Naive B cell (primary cell): ENCODE measurements around the gene DLX4. TPM values are rescaled to one million over a fixed set of nuclear protein-coding genes. Genes with fewer than 3 reads are reported as not detected.

Experiments
- ATAC-seq, 2 donors: fragments of 150-1000 bp; cut with Tn5 transposase; 2 replicates each; pipeline ENCODE4 v1.10.0; 2021; ENCODE audit warnings: low read depth in 2 of 2, mild to moderate bottlenecking in 2 of 2, moderate library complexity in 2 of 2
- DNase-seq: peaks from one replicate; pipeline ENCODE4 v3.0.0; 2022
- H3K27ac Mint-ChIP-seq, 6 donors: one replicate each; pipeline ENCODE4 v1.8.0; 2020 to 2022; ENCODE audit warnings: mild to moderate bottlenecking in 6 of 6, mixed read lengths in 6 of 6, moderate library complexity in 5 of 6, inconsistent platforms in 2 of 6
- H3K27me3 Mint-ChIP-seq, 3 donors: one replicate each; pipeline ENCODE4 v1.8.0; 2021 to 2022; ENCODE audit warnings: mixed read lengths in 3 of 3, mild to moderate bottlenecking in 1 of 3
- H3K36me3 Mint-ChIP-seq, 2 donors: one replicate each; pipeline ENCODE4 v1.8.0; 2020 to 2022; ENCODE audit warnings: mixed read lengths in 2 of 2, inconsistent platforms in 1 of 2, mild to moderate bottlenecking in 1 of 2
- H3K4me1 Mint-ChIP-seq, 3 donors: one replicate each; pipeline ENCODE4 v1.8.0; 2020 to 2022; ENCODE audit warnings: mixed read lengths in 3 of 3, inconsistent platforms in 1 of 3, mild to moderate bottlenecking in 1 of 3, moderate library complexity in 1 of 3
- H3K4me3 Mint-ChIP-seq, 8 donors: one replicate each; pipeline ENCODE4 v1.8.0; 2020 to 2022; ENCODE audit warnings: mild to moderate bottlenecking in 8 of 8, mixed read lengths in 8 of 8, moderate library complexity in 8 of 8, inconsistent platforms in 2 of 8
- H3K9me3 Mint-ChIP-seq, 7 donors: one replicate each; pipeline ENCODE4 v1.8.0; 2020 to 2022; ENCODE audit warnings: mixed read lengths in 7 of 7, mild to moderate bottlenecking in 5 of 7, inconsistent platforms in 2 of 7, moderate library complexity in 1 of 7
- polyA plus RNA-seq, 6 donors: library from polyadenylated mRNA; unstranded; fragments of 300-500 nt; fragmentation: Illumina TruSeq; gene quantifications; one replicate each; pipeline ENCODE4 v1.2.3, GENCODE V29; 2021; ENCODE audit warnings: low read depth in 6 of 6

DLX4 gene
- polyA plus RNA-seq, 6 donors from 2014 or later, result 0.18 to 0.22 (median 0.21) TPM; not detected in 3

- no peaks in the 10 kb centered on the region for H3K36me3 Mint-ChIP-seq
- no peaks in the 10 kb centered on the region for H3K9me3 Mint-ChIP-seq
- DNase-seq (no peak), ATAC-seq (no peak)
- no peak overlapping the region for H3K27ac Mint-ChIP-seq
- peaks cover 34 to 77% (median 76%) of the 10 kb centered on the region in 3 donors for H3K27me3 Mint-ChIP-seq
- H3K4me3 Mint-ChIP-seq, result no peak overlapping the region
- no peaks in the 10 kb centered on the region for H3K4me1 Mint-ChIP-seq
Observed at GRCh38 chr17:49932901-49933300, 36.1 kb upstream of the DLX4 start.

- no peak for ATAC-seq
- H3K4me3 Mint-ChIP-seq, result no peak overlapping the region
Observed at GRCh38 chr17:49935526-49936210, 33.3 kb upstream of the DLX4 start.

GRCh38 chr17:49936386-49936785 is 32.6 kb upstream of the DLX4 start:
- H3K4me1 Mint-ChIP-seq, result no peaks in the 10 kb centered on the region
- ATAC-seq (no peak), DNase-seq (no peak)
- H3K27me3 Mint-ChIP-seq, result peaks cover 28 to 65% (median 62%) of the 10 kb centered on the region in 3 donors
- no peak overlapping the region for H3K27ac Mint-ChIP-seq
- H3K36me3 Mint-ChIP-seq, result no peaks in the 10 kb centered on the region
- no peak overlapping the region for H3K4me3 Mint-ChIP-seq
- H3K9me3 Mint-ChIP-seq, result no peaks in the 10 kb centered on the region

More at GRCh38 chr17:49935526-49936210, 33.3 kb upstream of the DLX4 start:
- no peak for DNase-seq
- Mint-ChIP-seq H3K9me3 (no peaks in the 10 kb centered on the region), H3K4me1 (no peaks in the 10 kb centered on the region), H3K27ac (no peak overlapping the region), H3K36me3 (no peaks in the 10 kb centered on the region), H3K27me3 (peaks cover 29 to 67% (median 65%) of the 10 kb centered on the region in 3 donors)

- ATAC-seq (peak; percentile 52 to 74), DNase-seq (no peak)
- H3K9me3 Mint-ChIP-seq, result no peaks in the 10 kb centered on the region
- no peak overlapping the region for H3K4me3 Mint-ChIP-seq
- H3K4me1 Mint-ChIP-seq, result no peaks in the 10 kb centered on the region
- no peak overlapping the region for H3K27ac Mint-ChIP-seq
- peaks cover 40 to 67% (median 66%) of the 10 kb centered on the region in 3 donors for H3K27me3 Mint-ChIP-seq
- peaks cover 0 to 6% of the 10 kb centered on the region in 2 donors for H3K36me3 Mint-ChIP-seq
Observed at GRCh38 chr17:49939318-49939717, 29.7 kb upstream of the DLX4 start.

GRCh38 chr17:49941427-49941826 is 27.6 kb upstream of the DLX4 start:
- peaks cover 39 to 66% (median 54%) of the 10 kb centered on the region in 3 donors for H3K27me3 Mint-ChIP-seq
- DNase-seq, result no peak

GRCh38 chr17:49942947-49943346 is 26.0 kb upstream of the DLX4 start:
- no peak for DNase-seq
- no peak overlapping the region for H3K4me3 Mint-ChIP-seq
- H3K4me1 Mint-ChIP-seq, result no peaks in the 10 kb centered on the region
- H3K27me3 Mint-ChIP-seq, result peaks cover 44 to 74% (median 51%) of the 10 kb centered on the region in 3 donors
- H3K9me3 Mint-ChIP-seq, result no peaks in the 10 kb centered on the region
- H3K36me3 Mint-ChIP-seq, result peaks cover 0 to 6% of the 10 kb centered on the region in 2 donors
- ATAC-seq, result no peak
- no peak overlapping the region for H3K27ac Mint-ChIP-seq

More at GRCh38 chr17:49941427-49941826, 27.6 kb upstream of the DLX4 start:
- no peaks in the 10 kb centered on the region for H3K9me3 Mint-ChIP-seq
- H3K27ac Mint-ChIP-seq, result no peak overlapping the region
- no peaks in the 10 kb centered on the region for H3K4me1 Mint-ChIP-seq
- peaks cover 0 to 6% of the 10 kb centered on the region in 2 donors for H3K36me3 Mint-ChIP-seq
- no peak for ATAC-seq
- no peak overlapping the region for H3K4me3 Mint-ChIP-seq

- DNase-seq (no peak), ATAC-seq (no peak)
- Mint-ChIP-seq H3K4me1 (no peaks in the 10 kb centered on the region), H3K27me3 (peaks cover 36 to 80% (median 54%) of the 10 kb centered on the region in 3 donors), H3K4me3 (no peak overlapping the region), H3K36me3 (peaks cover 0 to 6% of the 10 kb centered on the region in 2 donors), H3K27ac (no peak overlapping the region), H3K9me3 (no peaks in the 10 kb centered on the region)
Observed at GRCh38 chr17:49944273-49944870, 24.6 kb upstream of the DLX4 start.

- DNase-seq (no peak), ATAC-seq (no peak)
- H3K4me3 Mint-ChIP-seq, result no peak overlapping the region
- H3K27me3 Mint-ChIP-seq, result peaks cover 42 to 86% (median 63%) of the 10 kb centered on the region in 3 donors
- peaks cover 0 to 6% of the 10 kb centered on the region in 2 donors for H3K36me3 Mint-ChIP-seq
- H3K9me3 Mint-ChIP-seq, result peaks cover 0 to 2% (median 0%) of the 10 kb centered on the region in 7 donors
- H3K27ac Mint-ChIP-seq, result no peak overlapping the region
- H3K4me1 Mint-ChIP-seq, result no peaks in the 10 kb centered on the region
Observed at GRCh38 chr17:49946208-49946607, 22.8 kb upstream of the DLX4 start.

GRCh38 chr17:49946964-49947584 is 21.9 kb upstream of the DLX4 start:
- ATAC-seq (no peak), DNase-seq (no peak)
- no peaks in the 10 kb centered on the region for H3K4me1 Mint-ChIP-seq
- H3K36me3 Mint-ChIP-seq, result peaks cover 0 to 6% of the 10 kb centered on the region in 2 donors
- peaks cover 45 to 88% (median 68%) of the 10 kb centered on the region in 3 donors for H3K27me3 Mint-ChIP-seq
- peaks cover 0 to 2% (median 0%) of the 10 kb centered on the region in 7 donors for H3K9me3 Mint-ChIP-seq
- no peak overlapping the region for H3K27ac Mint-ChIP-seq
- no peak overlapping the region for H3K4me3 Mint-ChIP-seq

GRCh38 chr17:49949634-49950033 is 19.4 kb upstream of the DLX4 start:
- peaks cover 50 to 87% (median 67%) of the 10 kb centered on the region in 3 donors for H3K27me3 Mint-ChIP-seq
- ATAC-seq (no peak), DNase-seq (no peak)
- no peaks in the 10 kb centered on the region for H3K4me1 Mint-ChIP-seq
- H3K4me3 Mint-ChIP-seq, result no peak overlapping the region
- no peaks in the 10 kb centered on the region for H3K36me3 Mint-ChIP-seq
- peaks cover 0 to 2% (median 0%) of the 10 kb centered on the region in 7 donors for H3K9me3 Mint-ChIP-seq
- peak overlapping the region in 1 of 6 donors; percentile 18 for H3K27ac Mint-ChIP-seq

GRCh38 chr17:49951362-49952082 is 17.5 kb upstream of the DLX4 start:
- Mint-ChIP-seq H3K4me1 (no peaks in the 10 kb centered on the region), H3K27me3 (peaks cover 49 to 69% (median 68%) of the 10 kb centered on the region in 3 donors), H3K36me3 (no peaks in the 10 kb centered on the region), H3K27ac (no peak overlapping the region), H3K4me3 (peak overlapping the region in 2 of 8 donors; percentile 41 to 61), H3K9me3 (peaks cover 0 to 2% (median 0%) of the 10 kb centered on the region in 7 donors)
- ATAC-seq (no peak), DNase-seq (no peak)

- H3K27ac Mint-ChIP-seq, result peak overlapping the region in 1 of 6 donors; percentile 65
- H3K9me3 Mint-ChIP-seq, result peaks cover 0 to 2% (median 0%) of the 10 kb centered on the region in 7 donors
- DNase-seq, result peak; percentile 38
- peak; percentile 67 to 76 for ATAC-seq
- no peaks in the 10 kb centered on the region for H3K36me3 Mint-ChIP-seq
- peaks cover 54 to 77% (median 69%) of the 10 kb centered on the region in 3 donors for H3K27me3 Mint-ChIP-seq
- H3K4me3 Mint-ChIP-seq, result peak overlapping the region in 1 of 8 donors; percentile 47
- H3K4me1 Mint-ChIP-seq, result no peaks in the 10 kb centered on the region
Observed at GRCh38 chr17:49952209-49952911, 16.6 kb upstream of the DLX4 start.
